COLO829 (cell line): ENCODE measurements around the gene ERC1.
A peak's percentile ranks its signal among the peaks of the same experiment; 100 is the strongest.
"Not testable (repeated sequence)": the region's sequence is repeated elsewhere in the genome, so short reads cannot be mapped to it uniquely, and the experiment has no call there.

Experiments
- DNase-seq: peaks from one replicate; pipeline ENCODE4 v3.0.0; 2012; ENCODE audit warnings: low spot score

Gene ERC1

DNA sequence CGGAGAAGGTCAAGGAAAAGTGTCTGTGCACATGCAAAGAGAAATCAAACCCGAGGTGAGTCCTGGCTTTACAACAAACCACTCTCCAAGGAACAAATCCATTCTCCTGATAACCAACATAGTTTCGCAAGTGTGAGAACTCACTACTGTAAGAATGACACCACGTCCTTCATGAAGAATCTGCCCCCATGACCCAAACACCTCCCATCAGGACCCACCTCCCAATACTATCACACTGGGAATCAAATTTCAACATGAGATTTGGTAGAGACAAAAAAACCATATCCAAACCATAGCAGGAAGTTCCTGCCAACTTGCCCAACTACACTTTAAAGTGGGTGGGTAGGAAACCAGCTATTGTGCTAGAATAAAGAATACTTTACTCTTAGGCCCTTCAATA, 2.4 kb upstream of the ERC1 start:
- DNase-seq: no peak

DNA sequence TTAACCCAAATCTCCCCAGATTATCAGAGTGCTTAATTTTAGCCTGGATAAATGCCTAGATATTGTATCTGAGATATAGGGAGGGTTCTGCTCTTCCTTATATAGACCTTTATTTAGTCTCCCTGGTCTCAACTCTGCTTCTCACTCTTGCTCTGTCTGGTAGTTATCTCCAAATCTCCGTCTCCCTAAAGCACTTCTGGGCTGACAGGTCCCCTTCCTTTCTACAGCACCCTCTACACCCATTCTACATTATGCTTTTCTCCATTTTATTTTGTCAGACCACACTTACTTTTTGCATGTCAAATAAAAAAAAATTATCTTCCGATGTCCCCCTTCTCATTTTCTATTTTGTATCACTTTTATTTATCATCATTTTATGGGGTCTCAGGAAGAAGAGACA, 2.0 kb upstream of the ERC1 start:
- DNase-seq: no peak

DNA sequence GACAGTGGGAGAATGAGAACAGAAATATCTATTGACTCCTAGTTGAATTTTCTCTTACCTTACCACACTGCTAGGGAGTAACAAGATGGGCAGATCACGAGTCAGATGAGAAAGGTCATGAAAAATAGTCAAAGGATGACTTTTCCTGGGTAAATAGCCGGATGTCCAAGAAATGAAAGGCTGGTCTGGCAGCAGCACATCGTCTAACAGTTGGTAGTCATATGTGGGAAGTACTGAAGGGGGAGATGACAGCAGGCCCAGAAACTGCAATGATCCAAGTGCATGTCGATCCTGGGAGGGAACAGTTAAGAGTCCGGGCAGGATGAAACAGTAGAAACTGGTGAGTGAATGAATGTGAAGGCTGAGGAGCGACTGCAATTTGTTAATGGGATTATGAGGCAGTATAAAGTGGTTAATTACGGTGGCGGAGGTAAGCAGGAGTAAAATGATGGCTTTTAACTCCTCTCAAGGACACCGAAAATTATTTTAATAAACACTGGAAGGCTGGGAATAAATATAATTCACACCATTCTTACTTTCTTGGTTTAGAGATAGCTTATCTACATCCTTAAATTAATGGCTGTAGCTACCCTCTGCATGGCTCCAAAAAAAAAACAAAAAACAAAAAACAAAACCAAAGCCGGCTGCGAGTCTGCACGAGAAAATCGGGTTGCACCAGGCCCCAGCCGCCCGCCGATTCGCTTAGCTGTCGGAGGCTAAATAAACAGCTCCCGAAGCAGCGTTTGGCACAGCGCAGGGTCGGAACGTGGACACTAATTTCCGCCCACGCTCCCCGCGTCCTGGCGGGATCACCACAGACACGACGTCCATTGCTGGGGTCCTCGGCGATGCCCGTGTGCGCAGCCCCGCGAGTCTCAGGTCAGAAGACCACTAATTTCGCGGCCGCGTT, 1.0 kb upstream of the ERC1 start:
- DNase-seq: peak; percentile 95

DNA sequence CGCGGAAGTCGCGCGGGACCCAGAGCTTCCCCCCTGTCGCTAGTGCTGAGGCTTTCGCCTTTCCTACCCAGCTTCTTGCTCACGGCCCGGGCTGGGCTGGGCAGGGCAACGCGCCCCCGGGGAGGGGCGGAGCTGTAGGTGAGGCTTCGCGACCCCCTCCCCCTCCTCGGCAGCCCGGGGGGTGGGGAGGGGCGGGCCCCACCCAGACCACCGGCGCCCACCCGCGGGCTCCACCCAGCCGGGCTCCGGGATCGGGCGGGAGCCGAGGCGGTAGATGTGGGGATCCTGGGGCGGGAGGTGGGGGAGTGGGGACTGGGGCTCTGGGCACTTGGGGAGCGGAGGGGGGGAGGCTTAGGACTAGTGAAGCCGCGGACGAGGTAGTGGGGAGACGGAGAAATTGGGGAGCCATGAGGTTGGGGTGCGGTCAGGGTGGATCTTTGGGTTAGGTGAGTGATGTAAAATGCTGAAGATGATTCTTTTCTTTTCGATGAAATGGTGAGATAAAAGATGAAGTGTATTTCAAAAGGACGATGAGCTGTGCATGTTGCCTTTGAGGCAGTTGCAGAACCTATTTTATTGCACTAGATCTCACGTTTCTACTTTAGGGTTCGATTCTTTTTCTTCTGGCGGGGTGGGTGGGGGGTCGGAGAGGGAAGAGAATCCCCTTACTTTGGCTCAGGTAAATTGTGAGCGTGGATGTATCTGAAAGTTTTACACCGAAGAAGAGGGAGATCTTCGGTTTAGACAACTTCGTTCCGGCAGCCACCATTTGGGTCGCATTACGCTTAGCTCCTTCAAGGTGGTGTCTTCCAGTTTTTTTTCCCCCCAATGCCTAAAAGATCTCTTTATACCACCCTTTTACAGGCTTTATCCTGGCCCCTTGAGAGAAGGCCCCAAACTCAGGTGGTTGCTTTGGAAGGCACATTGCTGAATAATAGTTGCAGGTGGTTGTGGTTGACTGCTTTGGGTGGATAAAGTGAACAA, 619 bp downstream of the ERC1 start:
- peak; percentile 39 for DNase-seq

DNA sequence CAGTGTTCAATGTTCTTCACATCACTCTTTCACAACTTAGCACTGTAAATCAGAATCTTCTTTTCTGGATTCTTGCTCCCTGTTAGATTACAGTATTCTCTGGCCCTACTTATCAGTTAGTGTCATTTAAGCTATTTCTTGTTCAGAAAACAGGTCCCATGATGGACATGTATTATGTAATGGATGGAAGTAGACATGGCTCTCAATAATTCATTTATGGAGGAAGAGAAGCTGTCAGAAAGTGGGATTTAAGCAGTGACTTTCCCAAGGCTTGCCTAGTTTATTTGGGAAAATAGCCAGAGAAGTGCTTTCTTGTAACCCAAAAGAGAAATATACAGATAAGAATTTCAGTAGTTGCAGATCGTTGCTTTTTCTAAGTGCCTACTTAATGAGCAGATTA, 1.6 kb downstream of the ERC1 start:
- no peak for DNase-seq

DNA sequence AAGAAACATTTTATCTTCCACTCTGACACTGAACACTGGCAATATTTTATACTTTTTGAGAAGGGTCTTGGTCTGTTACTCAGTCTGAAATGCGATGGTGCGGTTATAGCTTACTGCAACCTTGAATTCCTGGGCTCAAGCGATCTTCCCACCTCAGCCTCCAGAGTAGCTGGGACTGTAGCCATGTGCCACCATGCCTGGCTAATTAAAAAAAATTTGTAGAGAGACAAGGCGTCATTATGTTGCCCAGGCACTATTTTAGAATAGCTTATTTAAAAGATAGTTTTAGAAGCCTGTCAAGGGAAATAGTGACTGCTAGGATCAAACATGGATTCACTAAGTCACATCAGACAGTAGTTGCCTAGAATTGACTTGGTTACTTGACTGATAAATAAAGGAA, 5.9 kb downstream of the ERC1 start:
- DNase-seq: no peak

DNA sequence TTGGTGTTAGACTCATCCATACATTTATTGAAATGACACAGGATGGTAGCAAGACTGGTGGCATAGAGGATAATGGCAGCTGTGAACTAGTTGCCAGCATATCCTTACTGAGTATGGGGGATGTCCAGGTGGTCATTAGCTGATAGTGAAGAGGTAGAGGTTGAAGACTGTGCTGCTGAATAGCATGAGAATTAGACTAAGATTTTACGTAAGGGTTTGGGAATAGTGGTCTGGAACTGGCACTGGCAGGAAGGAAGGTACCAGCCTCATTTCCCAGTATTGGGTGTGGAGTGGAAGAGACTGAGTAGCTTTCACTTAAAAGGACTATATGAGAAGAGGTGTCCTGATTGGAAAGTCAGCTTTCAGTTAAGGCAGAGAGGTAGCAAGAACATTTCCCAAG, 6.5 kb downstream of the ERC1 start:
- no peak for DNase-seq

DNA sequence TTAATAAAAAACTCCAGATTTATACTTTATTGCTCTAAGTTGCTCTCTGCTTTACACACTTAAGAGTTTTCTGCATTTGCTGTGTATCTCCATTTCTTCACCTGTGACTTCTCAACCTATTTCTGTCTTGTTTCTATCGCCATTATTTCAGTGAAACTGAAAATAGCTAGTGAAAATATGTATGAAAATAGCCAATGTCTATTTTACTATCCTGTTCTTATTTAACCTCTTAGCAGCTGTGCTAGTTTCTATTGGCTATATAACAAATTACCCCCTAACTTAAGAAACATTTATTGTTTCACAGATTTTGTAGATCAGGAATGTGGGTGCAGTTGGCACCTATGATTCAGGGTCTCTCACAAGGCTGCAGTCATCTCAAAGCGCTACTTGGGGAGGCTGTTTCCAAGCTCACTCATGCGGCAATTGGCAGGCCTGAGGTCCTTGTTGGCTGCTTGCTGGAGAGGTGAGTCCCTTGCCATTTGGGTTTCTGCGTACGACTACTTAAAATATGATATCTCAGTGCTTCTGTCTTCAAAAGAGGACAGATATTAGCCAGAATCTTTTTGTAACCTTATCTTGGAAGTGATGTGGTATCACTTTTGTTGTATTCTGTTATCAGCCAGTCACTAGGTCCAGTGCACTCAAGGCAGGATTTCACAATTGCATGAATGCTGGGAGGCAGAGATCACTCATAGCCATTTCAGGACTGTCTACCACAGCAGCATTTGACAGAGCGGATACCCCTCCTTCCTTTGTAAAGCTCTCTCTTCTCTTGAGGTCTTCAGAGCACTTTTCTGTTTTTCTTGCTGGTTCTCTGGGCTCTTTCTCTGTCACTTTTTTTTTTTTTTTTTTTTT, 7.2 kb downstream of the ERC1 start:
- DNase-seq: no peak

DNA sequence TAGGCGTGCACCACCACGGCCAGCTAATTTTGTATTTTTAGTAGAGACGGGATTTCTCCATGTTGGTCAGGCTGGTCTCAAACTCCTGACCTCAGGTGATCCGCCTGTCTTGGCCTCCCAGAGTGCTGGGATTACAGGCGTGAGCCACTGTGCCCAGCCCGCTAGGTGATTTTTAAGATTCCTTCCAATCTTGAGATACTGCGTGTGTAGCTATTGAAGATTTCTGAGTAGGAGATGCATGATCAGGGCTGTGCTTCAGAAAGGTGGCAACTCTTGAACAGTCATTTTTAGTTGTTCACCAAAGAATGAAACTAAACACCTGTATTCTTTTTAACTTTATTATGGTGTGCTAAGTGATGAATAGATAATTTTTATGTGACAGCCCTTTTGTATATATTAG, 8.7 kb downstream of the ERC1 start:
- DNase-seq: not testable (repeated sequence)

DNA sequence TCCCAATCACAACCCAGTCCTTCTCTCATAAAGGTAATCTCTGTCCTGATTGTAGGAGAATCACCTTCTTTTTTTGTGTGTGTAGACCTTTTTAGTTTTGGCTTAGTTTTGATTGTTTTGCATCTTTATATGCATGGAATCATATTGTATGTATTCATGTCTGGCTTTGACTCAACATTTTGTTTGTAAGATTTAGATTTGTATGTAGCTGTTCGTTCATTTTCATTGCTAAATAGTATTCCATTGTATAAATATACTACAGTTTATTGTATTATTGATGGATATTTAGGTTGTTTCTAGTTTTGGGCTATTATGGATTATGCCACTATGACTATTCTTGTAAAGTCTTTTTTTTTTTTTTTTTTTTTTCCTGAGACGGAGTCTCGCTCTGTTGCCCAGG, 10.5 kb downstream of the ERC1 start:
- no peak for DNase-seq

DNA sequence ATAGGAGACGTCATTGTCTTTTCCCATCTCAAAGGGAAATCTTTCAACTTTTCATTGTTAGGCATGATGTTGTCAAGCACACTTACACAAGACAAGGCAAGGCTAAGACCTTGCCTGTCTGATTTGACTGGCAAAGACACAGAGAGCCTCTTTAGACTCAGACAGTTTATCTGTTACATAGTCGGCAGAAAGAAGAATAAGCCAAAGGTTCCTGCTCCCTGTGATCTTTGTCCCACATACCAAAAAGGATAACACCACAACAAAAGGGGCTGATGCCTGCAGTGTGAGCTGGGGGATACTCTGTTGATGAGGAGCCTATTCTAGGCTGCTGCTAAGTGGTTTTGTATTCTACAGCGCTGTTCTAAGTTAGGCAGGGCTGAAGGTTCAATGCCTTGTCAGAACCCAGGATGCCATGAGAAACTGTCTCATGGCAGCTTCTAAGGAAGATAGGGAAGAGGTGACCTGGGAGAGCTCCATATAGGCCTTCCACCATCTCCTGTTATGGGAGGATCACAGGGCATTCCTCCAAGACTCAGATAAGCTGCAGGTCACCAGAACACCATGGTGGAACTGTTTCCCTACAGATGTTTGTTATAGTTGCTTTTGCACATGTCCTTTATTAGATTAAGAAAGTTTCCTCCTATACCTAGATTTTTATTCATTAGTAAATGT, 12.7 kb downstream of the ERC1 start:
- DNase-seq: no peak

DNA sequence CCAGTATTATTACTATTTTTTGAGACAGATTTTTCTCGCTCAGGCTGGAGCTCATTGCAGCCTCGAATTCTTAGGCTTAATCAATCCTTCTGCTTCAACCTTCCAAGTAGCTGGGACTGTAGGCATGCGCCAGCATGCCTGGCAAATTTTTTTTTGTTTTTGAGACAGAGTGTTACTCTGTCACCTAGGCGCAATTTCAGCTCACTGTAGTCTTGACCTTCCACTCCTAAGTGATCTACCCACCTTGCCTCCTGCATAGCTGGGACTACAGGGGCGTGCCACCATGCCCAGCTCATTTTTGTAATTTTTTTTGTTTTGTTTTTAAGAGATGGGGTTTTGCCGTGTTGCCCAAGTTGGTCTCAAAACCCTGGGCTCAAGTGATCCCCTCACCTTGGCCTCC, 15.2 kb downstream of the ERC1 start:
- no peak for DNase-seq

DNA sequence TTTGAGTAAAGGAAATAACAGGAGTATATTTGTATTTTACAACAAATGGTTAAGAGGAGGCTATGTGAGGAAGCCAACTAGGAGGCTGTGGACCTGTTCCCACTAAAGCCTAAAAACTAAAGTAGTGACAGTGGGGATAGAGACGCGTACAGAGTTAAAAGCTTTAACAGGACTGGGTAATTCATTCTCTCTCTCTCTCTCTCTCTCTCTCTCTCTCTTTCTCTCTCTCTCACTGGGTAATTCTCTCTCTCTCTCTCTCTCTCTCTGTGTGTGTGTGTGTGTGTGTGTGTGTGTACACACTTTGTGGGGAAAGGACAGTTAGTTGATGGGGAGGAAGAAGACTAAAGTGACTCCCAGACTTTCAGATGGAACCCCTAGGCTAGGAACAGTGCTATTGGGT, 16.3 kb downstream of the ERC1 start:
- no peak for DNase-seq

DNA sequence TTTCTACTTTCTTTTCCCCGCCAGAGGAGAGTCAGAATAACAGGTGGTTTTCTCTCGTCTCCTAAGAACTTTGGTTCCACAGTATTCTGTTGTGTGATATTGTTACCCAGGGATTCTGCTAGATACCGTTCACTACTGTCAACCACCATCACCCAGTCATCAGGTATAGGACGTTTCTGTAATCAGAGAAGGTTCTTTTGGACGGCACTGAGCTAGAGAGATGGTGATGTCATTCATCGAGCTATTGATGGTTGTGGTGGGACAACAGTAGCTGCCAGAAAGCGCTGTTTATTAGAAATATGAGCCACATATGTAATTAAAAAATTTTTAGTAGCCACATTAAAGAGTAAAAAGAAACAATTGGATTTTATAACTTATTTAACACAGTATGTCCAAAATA, 17.0 kb downstream of the ERC1 start:
- no peak for DNase-seq

DNA sequence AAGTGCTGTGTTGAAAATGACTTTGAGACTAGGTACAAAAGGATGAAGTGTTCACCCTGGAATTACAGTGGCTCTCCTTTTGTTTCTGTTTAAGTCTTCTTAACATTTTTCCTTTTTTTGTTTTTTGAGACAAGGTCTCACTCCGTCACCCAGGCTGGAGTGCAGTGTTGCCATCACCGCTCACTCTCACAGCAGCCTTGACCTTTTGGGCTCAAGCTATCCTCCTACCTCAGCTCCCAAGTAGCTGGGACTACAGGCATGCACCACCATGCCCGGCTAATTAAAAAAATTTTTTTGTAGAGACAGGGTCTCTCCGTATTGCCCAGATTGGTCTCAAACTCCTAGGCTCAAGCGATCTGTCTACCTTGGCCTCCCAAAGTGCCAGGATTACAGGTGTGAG, 20.1 kb downstream of the ERC1 start:
- DNase-seq: no peak

DNA sequence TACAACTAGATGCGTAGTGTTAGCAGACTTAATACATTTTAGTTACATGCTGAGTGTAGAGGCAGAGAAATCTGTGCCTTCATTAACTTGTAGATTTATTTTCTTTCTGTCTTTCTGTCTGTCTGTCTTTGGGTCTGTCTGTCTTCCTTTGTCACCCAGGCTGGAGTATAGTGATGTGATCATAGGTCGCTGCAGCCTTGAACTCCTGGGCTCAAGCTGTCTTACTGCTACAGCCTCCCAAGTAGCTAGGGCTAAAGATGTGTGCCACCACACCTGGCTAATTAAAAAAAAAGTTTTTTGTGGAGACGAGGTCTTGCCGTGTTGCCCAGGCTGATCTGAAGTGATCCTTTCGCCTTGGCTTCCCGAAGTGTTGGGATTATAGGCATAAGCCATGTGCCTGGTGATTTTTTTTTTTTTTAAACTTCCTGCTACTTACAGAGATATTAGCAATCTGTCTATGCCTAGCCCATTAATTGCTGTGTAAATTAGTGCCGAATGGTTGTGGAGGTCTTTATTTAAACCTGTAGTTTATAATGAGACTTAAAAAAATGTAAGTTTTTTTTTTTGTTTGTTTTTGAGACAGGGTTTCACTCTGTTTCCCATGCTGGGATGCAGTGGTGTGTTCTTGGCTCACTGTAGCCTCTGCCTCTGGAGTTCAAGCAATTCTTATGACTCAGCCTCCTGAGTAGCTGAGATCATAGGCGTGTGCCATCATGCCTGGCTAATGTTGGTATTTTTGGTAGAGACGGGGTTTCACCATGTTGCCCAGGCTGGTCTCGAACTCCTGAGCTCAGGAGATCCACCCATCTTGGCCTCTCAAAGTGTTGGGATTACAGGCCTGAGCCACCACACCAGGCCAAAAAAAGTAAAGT, 22.8 kb downstream of the ERC1 start:
- DNase-seq: no peak

DNA sequence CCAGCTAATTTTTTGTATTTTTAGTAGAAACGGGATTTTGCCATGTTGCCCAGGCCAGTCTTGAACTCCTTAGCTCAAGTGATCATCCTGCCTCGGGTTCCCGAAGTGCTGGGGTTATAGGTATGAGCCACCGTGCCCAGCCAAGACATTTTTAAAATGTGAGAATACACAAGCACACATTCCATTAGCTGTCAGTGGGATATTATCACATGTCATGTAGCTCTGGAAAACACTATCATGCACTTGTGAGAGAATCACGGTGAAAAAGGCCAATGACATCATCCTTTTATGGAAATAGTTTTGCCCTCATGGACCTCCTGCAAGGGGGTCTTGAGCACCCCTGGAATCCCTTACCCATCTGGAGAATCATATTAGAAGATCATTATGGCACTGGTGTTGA, 28.3 kb downstream of the ERC1 start:
- no peak for DNase-seq

DNA sequence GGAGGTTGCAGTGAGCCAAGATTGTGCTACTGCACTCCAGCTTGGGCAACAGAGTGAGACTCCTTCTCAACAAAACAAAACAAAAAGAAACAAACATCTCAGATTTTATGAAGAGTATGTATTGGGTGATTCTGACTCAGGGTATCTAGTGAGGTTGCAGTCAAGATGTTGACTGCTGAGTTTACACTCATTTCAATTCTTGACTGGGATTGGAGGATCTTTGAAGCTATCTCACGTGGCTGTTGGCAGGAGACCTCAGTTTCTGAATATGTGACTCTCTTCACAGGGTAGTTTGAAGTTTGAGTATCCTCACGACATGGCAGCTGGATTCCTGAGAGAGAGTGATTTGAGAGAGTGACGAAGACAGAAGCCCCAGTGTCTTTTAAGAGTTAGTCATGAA, 29.4 kb downstream of the ERC1 start:
- DNase-seq: no peak

DNA sequence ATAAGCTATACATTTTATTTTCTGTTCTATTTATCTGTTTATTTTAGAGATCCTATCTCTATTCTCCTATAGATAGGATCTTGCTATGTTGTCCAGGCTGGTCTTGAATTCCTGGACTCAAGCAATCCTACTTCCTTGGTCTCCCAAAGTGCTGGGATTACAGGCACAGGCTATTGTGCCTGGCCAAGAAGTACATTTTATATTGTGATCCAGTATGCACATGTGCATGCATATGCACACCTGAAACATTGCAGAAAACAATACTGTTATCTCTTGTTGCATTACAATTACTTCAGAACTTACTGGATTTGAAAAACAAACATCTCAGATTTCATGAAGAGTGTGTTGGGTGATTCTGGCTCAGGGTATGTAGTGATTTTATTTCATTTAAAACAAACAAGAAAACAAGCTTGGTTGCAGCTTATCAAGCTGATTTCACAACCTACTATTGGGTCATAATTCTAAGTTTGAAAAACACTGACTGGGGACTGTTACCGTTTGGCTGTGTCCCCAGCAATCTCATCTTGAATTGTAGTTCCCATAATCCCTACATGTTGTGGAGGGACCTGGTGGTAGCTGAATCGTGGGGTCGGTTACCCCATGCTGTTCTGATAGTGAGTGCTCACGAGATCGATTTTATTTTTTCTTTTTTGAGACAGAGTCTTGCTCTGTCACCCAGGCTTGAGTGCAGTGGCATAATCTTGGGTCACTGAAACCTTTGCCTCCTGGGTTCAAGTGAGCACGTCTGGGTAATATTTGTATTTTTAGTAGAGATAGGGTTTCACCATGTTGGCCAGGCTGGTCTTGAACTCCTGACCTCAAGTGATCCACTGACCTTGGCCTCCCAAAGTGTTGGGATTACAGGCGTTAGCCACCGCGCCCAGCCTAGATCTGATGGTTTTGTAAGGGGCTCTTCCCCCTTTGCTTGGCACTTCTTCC, 31.3 kb downstream of the ERC1 start:
- no peak for DNase-seq
